GM12878 (cell line): ENCODE data around the gene MAGEB10. TPM values are rescaled to one million over a fixed set of nuclear protein-coding genes. Genes with fewer than 3 reads are reported as not detected.

ENCODE experiments used
- BACH1 ChIP-seq: fragments of 450-650 bp; IDR thresholded peaks from 2 replicates; pipeline ENCODE4 v1.6.1; 2017; ENCODE audit warnings: mild to moderate bottlenecking, borderline replicate concordance
- GATAD2B ChIP-seq: fragments of 450-650 bp; conservative IDR thresholded peaks from 2 replicates; pipeline ENCODE4 v1.6.1; 2017; ENCODE audit warnings: low read depth, mild to moderate bottlenecking, moderate library complexity
- KLF5 ChIP-seq: fragments of 450-650 bp; IDR thresholded peaks from 2 replicates; pipeline ENCODE4 v1.6.1; 2014; ENCODE audit warnings: mild to moderate bottlenecking; ENCODE audit not compliant: partially characterized antibody
- SIN3A ChIP-seq: IDR thresholded peaks from 2 replicates; pipeline ENCODE4 v1.6.1; 2012; ENCODE audit warnings: low read depth, low read length, improper control_type of control experiment
- SPI1 ChIP-seq: IDR thresholded peaks from 2 replicates; pipeline ENCODE4 v1.6.1; 2011; ENCODE audit warnings: low read depth, mild to moderate bottlenecking, low read length, moderate library complexity, borderline replicate concordance; ENCODE audit not compliant: insufficient read depth
- polyA plus RNA-seq, 11 experiments: library from polyadenylated mRNA; depleted of rRNA in 4 of 11; unstranded in 6 of 11; stranded (reverse) in 5 of 11; fragments of >200 nt; fragmentation: Nextera tagmentation in 4 of 11; fragmentation: Illumina TruSeq in 1 of 11; extraction: Ambion mirVana in 4 of 11; extraction: Trizol in 1 of 11; gene quantifications; 1 replicate in 1 of 11; 2 replicates in 10 of 11; pipeline versions ENCODE4 v1.2.1 to v1.2.3, GENCODE V29; 2011 to 2016; ENCODE audit warnings: inconsistent platforms in 2 of 11, missing spikeins in 2 of 11, low read depth in 1 of 11
- total RNA-seq, 4 experiments: library from RNA; depleted of rRNA in 3 of 4; stranded (reverse); fragments of >200 nt in 3 of 4; fragmentation: Illumina TruSeq in 1 of 4; extraction: Trizol in 1 of 4; gene quantifications; 2 replicates each; pipeline versions ENCODE4 v1.2.1 to v1.2.3, GENCODE V29; 2013 to 2021
- TF ChIP-seq, protein P1 (sequence below): fragments of 450-650 bp; IDR thresholded peaks from 2 replicates; pipeline ENCODE4 v1.6.1; 2017; ENCODE audit warnings: mild to moderate bottlenecking
- TF ChIP-seq, protein P2 (sequence below): fragments of 450-650 bp; IDR thresholded peaks from 2 replicates; pipeline ENCODE4 v1.6.1; 2016; ENCODE audit warnings: mild to moderate bottlenecking, moderate library complexity, borderline replicate concordance
- TF ChIP-seq, protein P3 (sequence below): IDR thresholded peaks from 2 replicates; pipeline ENCODE4 v1.6.1; 2012; ENCODE audit warnings: mild to moderate bottlenecking, low read depth, low read length

The MAGEB10 gene
- total and polyA plus RNA-seq, 10 of the 15 experiments (the other 5 are each of a cell fraction or from before 2014, with no cell fraction given): not detected

DNA sequence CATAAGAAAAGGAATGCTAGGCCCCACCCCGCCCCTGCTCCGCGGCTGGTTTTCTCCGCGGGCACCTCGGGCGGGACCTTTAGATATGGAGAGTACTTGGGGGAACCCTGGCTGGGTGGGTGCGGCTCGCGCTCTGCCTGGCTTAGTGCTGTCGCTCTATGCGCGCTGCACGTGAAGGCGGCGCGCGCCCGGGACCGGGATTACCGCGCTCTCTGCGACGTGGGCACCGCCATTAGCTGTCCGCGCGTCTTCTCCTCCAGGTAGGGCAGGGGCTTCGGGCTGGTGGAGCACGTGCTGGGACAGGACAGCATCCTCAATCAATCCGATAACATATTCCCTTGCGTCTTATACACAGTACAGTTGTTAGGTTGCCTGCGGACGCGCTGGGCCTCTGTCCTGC is 56.0 kb downstream of the MAGEB10 start (continued):
- TF ChIP-seq, protein P1, sequence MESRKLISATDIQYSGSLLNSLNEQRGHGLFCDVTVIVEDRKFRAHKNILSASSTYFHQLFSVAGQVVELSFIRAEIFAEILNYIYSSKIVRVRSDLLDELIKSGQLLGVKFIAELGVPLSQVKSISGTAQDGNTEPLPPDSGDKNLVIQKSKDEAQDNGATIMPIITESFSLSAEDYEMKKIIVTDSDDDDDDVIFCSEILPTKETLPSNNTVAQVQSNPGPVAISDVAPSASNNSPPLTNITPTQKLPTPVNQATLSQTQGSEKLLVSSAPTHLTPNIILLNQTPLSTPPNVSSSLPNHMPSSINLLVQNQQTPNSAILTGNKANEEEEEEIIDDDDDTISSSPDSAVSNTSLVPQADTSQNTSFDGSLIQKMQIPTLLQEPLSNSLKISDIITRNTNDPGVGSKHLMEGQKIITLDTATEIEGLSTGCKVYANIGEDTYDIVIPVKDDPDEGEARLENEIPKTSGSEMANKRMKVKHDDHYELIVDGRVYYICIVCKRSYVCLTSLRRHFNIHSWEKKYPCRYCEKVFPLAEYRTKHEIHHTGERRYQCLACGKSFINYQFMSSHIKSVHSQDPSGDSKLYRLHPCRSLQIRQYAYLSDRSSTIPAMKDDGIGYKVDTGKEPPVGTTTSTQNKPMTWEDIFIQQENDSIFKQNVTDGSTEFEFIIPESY: no peak
- TF ChIP-seq, protein P2, sequence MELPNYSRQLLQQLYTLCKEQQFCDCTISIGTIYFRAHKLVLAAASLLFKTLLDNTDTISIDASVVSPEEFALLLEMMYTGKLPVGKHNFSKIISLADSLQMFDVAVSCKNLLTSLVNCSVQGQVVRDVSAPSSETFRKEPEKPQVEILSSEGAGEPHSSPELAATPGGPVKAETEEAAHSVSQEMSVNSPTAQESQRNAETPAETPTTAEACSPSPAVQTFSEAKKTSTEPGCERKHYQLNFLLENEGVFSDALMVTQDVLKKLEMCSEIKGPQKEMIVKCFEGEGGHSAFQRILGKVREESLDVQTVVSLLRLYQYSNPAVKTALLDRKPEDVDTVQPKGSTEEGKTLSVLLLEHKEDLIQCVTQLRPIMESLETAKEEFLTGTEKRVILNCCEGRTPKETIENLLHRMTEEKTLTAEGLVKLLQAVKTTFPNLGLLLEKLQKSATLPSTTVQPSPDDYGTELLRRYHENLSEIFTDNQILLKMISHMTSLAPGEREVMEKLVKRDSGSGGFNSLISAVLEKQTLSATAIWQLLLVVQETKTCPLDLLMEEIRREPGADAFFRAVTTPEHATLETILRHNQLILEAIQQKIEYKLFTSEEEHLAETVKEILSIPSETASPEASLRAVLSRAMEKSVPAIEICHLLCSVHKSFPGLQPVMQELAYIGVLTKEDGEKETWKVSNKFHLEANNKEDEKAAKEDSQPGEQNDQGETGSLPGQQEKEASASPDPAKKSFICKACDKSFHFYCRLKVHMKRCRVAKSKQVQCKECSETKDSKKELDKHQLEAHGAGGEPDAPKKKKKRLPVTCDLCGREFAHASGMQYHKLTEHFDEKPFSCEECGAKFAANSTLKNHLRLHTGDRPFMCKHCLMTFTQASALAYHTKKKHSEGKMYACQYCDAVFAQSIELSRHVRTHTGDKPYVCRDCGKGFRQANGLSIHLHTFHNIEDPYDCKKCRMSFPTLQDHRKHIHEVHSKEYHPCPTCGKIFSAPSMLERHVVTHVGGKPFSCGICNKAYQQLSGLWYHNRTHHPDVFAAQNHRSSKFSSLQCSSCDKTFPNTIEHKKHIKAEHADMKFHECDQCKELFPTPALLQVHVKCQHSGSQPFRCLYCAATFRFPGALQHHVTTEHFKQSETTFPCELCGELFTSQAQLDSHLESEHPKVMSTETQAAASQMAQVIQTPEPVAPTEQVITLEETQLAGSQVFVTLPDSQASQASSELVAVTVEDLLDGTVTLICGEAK: no peak
- TF ChIP-seq BACH1 (no peak), SIN3A (no peak), SPI1 (no peak), KLF5 (no peak), GATAD2B (no peak)
- TF ChIP-seq, protein P3, sequence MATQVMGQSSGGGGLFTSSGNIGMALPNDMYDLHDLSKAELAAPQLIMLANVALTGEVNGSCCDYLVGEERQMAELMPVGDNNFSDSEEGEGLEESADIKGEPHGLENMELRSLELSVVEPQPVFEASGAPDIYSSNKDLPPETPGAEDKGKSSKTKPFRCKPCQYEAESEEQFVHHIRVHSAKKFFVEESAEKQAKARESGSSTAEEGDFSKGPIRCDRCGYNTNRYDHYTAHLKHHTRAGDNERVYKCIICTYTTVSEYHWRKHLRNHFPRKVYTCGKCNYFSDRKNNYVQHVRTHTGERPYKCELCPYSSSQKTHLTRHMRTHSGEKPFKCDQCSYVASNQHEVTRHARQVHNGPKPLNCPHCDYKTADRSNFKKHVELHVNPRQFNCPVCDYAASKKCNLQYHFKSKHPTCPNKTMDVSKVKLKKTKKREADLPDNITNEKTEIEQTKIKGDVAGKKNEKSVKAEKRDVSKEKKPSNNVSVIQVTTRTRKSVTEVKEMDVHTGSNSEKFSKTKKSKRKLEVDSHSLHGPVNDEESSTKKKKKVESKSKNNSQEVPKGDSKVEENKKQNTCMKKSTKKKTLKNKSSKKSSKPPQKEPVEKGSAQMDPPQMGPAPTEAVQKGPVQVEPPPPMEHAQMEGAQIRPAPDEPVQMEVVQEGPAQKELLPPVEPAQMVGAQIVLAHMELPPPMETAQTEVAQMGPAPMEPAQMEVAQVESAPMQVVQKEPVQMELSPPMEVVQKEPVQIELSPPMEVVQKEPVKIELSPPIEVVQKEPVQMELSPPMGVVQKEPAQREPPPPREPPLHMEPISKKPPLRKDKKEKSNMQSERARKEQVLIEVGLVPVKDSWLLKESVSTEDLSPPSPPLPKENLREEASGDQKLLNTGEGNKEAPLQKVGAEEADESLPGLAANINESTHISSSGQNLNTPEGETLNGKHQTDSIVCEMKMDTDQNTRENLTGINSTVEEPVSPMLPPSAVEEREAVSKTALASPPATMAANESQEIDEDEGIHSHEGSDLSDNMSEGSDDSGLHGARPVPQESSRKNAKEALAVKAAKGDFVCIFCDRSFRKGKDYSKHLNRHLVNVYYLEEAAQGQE: no peak

Other genes starting within 250 kb of the MAGEB10 start
- gene DCAF8L2, start 217.6 kb upstream of the MAGEB10 start, total RNA-seq (2014; rRNA removed): not detected in 2 replicates
- gene DCAF8L2, start 217.6 kb upstream of the MAGEB10 start, total RNA-seq (2014; rRNA removed; fragmentation: Illumina TruSeq; extraction: Trizol): not detected in 2 replicates
- not detected in 2 replicates for gene DCAF8L2, start 217.6 kb upstream of the MAGEB10 start, total RNA-seq (2021)
- not detected in 2 replicates for gene DCAF8L2, start 217.6 kb upstream of the MAGEB10 start, polyA plus RNA-seq (2011; rRNA removed)
- gene DCAF8L2, start 217.6 kb upstream of the MAGEB10 start, polyA plus RNA-seq (2014; fragmentation: Illumina TruSeq; extraction: Trizol): not detected in 2 replicates
- not detected for gene DCAF8L2, start 217.6 kb upstream of the MAGEB10 start, polyA plus RNA-seq (2014; fragmentation: Nextera tagmentation; extraction: Ambion mirVana)
- not detected in 2 replicates for gene DCAF8L2, start 217.6 kb upstream of the MAGEB10 start, polyA plus RNA-seq (2014; rRNA removed)
- gene DCAF8L2, start 217.6 kb upstream of the MAGEB10 start, polyA plus RNA-seq (2016; fragmentation: Nextera tagmentation; extraction: Ambion mirVana): not detected
- not detected in 2 replicates for gene DCAF8L1, start 173.5 kb downstream of the MAGEB10 start, total RNA-seq (2014; rRNA removed)
- not detected in 2 replicates for gene DCAF8L1, start 173.5 kb downstream of the MAGEB10 start, total RNA-seq (2014; rRNA removed; fragmentation: Illumina TruSeq; extraction: Trizol)
- not detected in 2 replicates for gene DCAF8L1, start 173.5 kb downstream of the MAGEB10 start, total RNA-seq (2021)
- gene DCAF8L1, start 173.5 kb downstream of the MAGEB10 start, polyA plus RNA-seq (2011; rRNA removed): 0.11 and 0.13 TPM in 2 replicates
- gene DCAF8L1, start 173.5 kb downstream of the MAGEB10 start, polyA plus RNA-seq (2014; fragmentation: Illumina TruSeq; extraction: Trizol): not detected in 2 replicates
- not detected for gene DCAF8L1, start 173.5 kb downstream of the MAGEB10 start, polyA plus RNA-seq (2014; fragmentation: Nextera tagmentation; extraction: Ambion mirVana)
- not detected in 2 replicates for gene DCAF8L1, start 173.5 kb downstream of the MAGEB10 start, polyA plus RNA-seq (2014; rRNA removed)
- gene DCAF8L1, start 173.5 kb downstream of the MAGEB10 start, polyA plus RNA-seq (2016; fragmentation: Nextera tagmentation; extraction: Ambion mirVana): not detected